T47D (cell line): ENCODE data around the gene AGAP3.
A peak's percentile ranks its signal among the peaks of the same experiment; 100 is the strongest.

Experiments used
- DNase-seq, 2 experiments: peaks; one replicate each; pipeline versions ENCODE4 v3.0.0 to v3.0.0-alpha.2; 2011 to 2012; ENCODE audit warnings: low read depth in 1 of 2, low spot score in 1 of 2
- JUND ChIP-seq: IDR thresholded peaks from 2 replicates; pipeline ENCODE4 v1.6.1; 2012; ENCODE audit warnings: low read depth
- in situ Hi-C: cut with HindIII; loops from 2 replicates; pipeline ENCODE4 v1.10.0; 2016; ENCODE audit warnings: low sequenced_read_pairs, low pct_unique_long_range_greater_than_20kb

AGAP3 gene

DNA sequence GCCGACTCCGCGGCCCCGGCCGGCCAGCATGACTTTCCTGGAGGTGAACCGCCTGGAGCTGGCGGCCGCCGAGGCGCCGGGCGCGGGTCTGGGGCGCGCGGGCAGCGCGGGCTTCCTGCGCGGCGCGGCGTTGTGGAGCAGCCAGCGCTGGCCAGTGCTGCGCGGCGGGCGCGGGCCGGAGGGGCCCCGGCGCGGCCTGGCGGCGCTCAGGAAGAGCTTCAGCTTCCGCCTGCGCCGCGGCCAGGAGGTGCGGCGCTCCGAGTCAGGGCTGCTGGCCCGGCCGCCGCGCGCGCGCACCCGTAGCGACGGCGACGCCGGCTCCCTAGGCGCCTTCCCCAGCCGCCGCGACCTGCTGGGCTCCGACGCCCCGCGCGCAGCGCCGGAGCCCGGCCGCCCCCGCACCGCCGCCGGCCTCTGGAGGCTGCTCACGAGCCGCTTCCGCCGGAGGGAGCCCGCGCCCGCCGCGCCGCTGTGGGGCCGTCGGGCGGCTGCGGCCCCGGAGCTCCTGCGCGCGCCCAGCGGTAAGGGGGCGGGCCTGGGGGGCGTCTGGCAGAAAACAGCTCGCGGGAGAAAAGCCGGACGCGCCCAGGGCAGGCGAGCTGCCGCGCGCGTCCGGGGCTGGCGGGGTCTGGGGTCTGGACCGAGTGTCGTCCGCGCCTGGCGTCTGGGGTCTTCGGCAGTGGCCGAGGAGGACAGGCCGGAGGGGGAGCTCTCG lies 29.0 kb downstream of the AGAP3 start:
- in situ Hi-C loops = no loop called here
- peak in 1 of 2 experiments; percentile 13 for DNase-seq
- TF ChIP-seq JUND = no peak

DNA sequence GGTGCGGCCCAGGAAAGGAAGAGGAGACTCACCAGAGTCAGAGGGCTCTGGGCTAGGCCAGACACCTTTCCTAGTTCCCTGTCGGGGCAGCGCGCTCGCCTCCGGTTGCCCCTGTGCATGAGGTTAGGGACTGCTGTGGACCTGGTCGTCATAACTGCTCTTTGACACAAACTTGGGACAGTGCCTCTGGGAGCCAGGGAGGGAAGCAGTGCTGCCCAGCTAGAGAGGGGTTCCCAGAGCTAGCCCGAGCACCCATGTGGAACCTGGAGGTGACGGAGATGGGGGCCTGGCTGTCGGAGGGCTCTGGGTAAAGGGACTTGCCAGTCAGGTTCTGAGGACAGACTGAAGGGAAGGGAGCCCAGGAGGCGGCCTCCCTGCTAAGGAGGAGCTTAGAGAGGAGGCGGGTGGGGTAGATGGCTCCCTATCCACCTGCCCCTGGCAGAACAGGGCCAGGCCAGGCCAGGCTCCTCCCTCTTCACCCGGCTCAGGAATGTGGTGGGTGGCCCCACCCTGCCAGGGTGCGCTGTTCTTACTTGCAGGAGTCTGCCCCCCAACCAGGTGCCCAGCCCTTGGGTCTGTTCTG lies 29.7 kb downstream of the AGAP3 start:
- in situ Hi-C loops = no loop called here
- DNase-seq = peak; percentile 94 to 96
- TF ChIP-seq JUND = no peak

DNA sequence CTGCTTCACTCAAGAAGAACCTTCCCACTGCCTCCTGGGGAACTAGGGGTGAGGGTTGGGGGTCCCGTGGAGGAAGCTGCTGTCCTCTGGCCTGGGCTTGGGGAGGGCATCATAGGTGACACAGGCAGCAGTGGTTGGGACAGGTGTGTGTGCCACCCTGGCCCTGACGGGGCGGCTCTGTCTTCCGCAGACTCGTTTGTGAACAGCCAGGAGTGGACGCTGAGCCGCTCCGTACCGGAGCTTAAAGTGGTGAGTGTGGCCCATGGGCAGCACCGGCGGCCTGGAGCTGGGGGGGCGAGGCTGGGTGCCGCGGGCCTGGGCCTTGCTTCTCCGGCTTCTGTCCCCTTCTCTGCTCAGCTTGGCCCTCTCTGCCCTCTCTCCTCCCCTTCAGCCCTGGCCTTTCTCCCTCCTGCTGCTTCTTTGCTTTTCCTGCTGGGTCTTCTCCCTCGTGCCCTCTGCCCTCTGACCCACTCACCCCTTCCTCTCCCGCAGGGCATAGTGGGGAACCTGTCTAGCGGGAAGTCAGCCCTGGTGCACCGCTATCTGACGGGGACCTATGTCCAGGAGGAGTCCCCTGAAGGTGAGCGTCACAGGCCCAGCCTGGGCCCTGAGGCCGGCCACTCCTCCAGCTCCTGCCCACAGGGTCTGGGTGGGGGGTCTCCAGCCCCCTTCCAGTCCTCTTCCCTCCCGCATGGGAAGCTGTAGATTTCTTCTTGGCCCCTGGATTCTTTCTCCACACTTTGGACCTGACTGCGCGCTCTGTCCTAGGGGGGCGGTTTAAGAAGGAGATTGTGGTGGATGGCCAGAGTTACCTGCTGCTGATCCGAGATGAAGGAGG lies 30.5 kb downstream of the AGAP3 start:
- no peak for DNase-seq
- no peak for TF ChIP-seq JUND
- in situ Hi-C loops = no loop called here

DNA sequence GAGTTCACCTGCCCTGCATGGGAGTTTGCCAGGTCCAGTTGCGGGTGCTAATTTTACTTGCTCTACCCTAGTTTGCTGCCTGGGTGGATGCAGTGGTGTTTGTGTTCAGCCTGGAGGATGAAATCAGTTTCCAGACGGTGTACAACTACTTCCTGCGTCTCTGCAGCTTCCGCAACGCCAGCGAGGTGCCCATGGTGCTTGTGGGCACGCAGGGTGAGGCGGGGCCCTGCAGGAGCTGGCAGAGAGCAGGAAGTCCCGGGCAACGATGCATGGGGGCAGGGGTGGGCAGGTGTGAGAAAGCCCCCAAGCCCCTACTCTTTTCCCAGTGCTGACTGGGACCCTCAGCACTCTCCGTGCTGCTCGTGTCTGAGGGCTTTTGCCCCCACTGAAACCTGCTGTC lies 31.3 kb downstream of the AGAP3 start:
- no peak for TF ChIP-seq JUND
- in situ Hi-C loops = no loop called here
- DNase-seq = no peak

GRCh38 chr7:151118108-151119054 lies 32.1 kb downstream of the AGAP3 start:
- in situ Hi-C loops = no loop called here
- DNase-seq = no peak
- no peak for TF ChIP-seq JUND

DNA sequence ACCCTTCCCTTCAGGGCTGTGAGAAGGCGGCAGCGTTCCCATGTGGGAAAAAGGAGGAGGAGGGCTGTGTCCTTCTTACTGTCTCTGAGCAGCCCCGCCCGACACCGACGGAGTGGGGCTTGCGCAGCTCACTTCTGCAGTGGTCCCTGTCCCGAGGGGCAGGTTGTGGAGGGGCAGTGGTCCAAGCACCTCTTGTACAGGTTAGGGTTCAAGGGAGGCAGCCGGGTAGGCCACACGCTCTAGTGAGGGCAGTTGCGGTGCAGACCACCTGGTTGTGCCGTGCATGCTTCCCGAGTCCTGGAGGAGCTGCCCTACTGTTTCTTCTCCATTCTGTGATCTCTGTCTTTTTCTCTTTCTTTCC lies 32.8 kb downstream of the AGAP3 start:
- no peak for TF ChIP-seq JUND
- in situ Hi-C loops = no loop called here
- DNase-seq = no peak

DNA sequence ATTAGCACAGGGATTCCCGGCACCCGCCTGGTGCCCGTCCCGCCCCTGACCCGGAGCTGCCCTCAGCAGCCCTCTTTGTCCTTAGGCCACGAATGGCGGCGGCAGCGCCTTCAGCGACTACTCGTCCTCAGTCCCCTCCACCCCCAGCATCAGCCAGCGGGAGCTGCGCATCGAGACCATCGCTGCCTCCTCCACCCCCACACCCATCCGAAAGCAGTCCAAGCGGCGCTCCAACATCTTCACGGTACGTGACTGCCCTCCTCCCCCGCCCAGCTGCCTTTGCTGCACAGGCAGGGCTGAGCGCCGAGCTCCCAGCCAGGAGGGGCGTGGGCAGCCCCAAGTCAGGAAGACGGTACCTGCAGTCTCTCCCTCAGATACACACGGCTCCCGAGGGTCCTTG lies 33.6 kb downstream of the AGAP3 start:
- in situ Hi-C loops = no loop called here
- DNase-seq = no peak
- TF ChIP-seq JUND = no peak

DNA sequence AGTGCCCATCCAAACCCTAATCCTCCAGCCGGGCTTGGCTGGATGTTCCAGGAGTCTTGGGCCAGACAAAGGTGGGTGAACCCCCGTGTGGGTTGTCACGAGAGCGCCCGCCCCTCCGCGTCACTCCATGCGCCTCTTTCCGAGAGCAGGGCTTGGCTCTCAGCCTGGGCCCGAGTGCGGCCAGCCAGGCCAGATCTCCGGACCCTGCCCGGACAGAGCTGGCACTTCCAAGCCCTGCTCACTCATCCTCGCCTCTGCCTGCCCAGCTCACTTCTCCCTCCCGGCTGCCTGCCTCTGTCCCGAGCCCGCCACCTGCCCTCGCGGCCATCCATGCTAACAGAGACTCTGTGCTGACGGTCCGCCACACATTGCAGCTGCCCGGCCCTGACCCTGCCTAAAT lies 34.6 kb downstream of the AGAP3 start:
- no peak for TF ChIP-seq JUND
- in situ Hi-C loops = no loop called here
- DNase-seq = no peak

DNA sequence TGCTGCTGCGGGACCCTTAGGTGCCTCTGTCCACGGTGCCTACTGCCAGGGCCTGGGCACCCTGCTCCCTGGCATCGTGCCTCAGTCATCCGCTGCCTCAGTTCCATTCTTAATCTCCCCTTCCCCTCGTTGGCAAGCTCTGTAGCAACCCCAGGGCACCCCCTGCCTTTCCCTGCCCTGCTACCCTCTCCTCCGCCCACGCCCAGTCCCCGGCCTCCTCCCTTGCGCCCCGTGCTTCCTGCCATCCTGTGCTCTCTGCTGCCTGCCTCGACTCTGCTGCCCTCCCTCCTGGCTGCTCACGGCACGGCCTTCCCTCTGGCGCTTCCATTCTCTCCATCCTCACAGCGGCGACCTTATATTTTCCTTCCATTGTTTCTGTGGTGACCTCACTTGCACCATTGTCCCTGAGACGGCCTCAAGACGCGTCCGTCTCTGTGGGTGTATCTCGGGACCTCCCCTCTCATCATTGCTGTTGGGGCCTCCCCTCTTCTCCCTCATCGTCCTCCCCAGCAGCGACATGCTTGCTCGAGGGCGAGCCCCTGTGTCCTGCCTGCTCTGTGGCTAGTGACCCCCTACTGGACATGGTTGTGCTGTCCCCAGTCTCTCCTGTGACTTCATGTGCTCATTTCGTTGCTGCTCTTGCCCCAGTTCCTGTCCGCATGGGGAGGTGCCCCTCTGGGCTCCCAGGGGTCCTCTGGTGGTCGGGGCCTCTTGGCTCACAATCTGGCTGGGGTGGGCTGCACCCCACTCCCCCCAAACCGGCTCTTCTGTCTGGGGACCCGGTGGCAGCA lies 35.3 kb downstream of the AGAP3 start:
- in situ Hi-C loops = no loop called here
- no peak for TF ChIP-seq JUND
- no peak for DNase-seq

GRCh38 chr7:151122276-151122675 lies 36.0 kb downstream of the AGAP3 start:
- DNase-seq = no peak
- no peak for TF ChIP-seq JUND
- in situ Hi-C loops = no loop called here

DNA sequence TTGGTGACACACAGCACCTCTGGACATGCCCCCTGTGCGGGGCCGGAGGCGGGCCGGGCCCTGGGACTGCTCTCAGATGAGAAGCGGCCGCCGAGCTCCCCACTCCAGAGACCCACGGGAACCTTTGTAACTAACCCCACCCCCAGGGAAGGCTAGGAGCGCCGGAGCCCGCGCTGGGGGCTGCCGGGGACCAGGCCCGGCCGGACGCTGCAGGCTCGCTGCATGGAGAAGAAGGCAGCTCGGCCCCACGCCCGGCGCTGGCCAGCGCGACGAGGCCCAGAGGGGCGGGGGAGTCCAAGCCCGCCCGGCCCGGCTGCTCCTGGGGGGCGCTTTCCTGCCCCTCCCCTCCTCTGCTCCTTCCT lies 36.5 kb downstream of the AGAP3 start:
- in situ Hi-C loops = no loop called here
- TF ChIP-seq JUND = no peak
- DNase-seq = no peak
